ENCODE data around the gene GAS2L2.
"Not testable (repeated sequence)": the region's sequence is repeated elsewhere in the genome, so short reads cannot be mapped to it uniquely, and the experiment has no call there.

DNA sequence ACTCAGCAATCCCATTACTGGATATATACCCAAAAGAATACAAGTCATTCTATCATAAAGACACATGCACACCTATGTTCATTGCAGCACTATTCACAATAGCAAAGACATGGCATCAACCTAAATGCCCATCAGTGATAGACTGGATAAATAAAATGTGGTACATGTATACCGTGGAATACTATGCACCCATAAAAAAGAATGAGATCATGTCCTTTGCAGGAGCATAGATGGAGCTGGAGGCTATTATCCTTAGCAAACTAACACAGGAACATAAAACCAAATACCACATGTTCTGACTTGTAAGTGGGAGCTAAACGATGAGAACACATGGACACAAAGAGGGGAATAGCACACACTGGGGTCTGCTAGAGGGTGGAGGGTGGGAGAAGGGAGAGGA lies 49.7 kb downstream of the GAS2L2 start:
- TF ChIP-seq, protein P1, sequence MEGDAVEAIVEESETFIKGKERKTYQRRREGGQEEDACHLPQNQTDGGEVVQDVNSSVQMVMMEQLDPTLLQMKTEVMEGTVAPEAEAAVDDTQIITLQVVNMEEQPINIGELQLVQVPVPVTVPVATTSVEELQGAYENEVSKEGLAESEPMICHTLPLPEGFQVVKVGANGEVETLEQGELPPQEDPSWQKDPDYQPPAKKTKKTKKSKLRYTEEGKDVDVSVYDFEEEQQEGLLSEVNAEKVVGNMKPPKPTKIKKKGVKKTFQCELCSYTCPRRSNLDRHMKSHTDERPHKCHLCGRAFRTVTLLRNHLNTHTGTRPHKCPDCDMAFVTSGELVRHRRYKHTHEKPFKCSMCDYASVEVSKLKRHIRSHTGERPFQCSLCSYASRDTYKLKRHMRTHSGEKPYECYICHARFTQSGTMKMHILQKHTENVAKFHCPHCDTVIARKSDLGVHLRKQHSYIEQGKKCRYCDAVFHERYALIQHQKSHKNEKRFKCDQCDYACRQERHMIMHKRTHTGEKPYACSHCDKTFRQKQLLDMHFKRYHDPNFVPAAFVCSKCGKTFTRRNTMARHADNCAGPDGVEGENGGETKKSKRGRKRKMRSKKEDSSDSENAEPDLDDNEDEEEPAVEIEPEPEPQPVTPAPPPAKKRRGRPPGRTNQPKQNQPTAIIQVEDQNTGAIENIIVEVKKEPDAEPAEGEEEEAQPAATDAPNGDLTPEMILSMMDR (conservative IDR thresholded peaks at IDR 0.05 in 1 of 2, IDR thresholded peaks at IDR 0.05 in 1 of 2; ENCODE audit: extremely low read depth in 1 of 2, insufficient read depth in 1 of 2, low read depth in 1 of 2, low read length in 2 of 2): not testable (repeated sequence)
- not testable (repeated sequence) for TF ChIP-seq EZH2 (IDR thresholded peaks at IDR 0.05; ENCODE audit: borderline replicate concordance, low read length)
